ENCODE results near the gene SOS1.

DNA sequence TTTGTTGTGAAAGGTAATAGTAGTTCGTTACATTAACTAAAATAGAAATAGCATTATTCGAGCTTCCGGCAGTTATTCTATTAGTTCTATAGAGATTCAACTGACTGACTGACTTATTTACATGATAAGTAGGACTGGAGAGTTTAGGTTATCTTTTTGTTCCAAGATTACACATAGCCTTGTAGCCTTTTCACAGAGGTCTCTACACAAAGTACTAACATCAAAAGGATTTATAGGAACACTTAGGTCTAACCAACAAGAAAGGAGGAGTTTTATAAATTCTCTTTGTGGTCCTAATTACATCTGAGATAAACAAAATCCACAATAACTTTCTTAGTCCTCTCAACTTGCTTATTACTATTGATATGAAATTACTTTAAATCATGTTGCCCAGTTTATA is 62.8 kb downstream of the SOS1 start:
- TF ChIP-seq YY1 (IDR thresholded peaks at IDR 0.05; ENCODE audit: insufficient read depth, insufficient read length) (no peak), ZNF274 (IDR thresholded peaks at IDR 0.05; ENCODE audit: low read depth, low read length) (no peak)
